GM21360 (cell line): Measurements from ENCODE around the gene HLCS.

ENCODE experiments used
- ATAC-seq: cut with Tn5 transposase; IDR thresholded peaks from one replicate; pipeline ENCODE4 v1.9.1; 2021; ENCODE audit warnings: mild to moderate bottlenecking, moderate library complexity; ENCODE audit not compliant: unreplicated experiment

HLCS gene

DNA sequence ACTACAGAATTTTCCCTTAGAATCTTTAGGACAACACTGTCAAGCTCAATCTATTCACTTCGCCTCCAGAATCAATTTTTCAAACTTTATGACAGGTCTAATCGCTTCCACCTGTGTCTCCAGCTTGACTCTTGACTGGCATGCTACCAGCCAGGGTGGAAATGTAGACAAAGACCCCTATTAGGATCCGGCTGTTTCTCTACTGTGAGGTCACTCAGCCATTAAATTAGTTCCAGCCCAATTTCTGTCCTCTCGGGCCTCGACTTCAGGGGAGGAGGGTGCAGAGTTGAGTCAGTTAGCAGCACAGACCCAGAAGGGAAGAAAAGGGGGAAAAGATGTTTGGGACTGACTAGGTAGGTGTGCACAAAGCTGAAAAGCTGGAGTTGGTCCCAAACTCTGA, 78.5 kb downstream of the HLCS start:
- ATAC-seq = no peak

DNA sequence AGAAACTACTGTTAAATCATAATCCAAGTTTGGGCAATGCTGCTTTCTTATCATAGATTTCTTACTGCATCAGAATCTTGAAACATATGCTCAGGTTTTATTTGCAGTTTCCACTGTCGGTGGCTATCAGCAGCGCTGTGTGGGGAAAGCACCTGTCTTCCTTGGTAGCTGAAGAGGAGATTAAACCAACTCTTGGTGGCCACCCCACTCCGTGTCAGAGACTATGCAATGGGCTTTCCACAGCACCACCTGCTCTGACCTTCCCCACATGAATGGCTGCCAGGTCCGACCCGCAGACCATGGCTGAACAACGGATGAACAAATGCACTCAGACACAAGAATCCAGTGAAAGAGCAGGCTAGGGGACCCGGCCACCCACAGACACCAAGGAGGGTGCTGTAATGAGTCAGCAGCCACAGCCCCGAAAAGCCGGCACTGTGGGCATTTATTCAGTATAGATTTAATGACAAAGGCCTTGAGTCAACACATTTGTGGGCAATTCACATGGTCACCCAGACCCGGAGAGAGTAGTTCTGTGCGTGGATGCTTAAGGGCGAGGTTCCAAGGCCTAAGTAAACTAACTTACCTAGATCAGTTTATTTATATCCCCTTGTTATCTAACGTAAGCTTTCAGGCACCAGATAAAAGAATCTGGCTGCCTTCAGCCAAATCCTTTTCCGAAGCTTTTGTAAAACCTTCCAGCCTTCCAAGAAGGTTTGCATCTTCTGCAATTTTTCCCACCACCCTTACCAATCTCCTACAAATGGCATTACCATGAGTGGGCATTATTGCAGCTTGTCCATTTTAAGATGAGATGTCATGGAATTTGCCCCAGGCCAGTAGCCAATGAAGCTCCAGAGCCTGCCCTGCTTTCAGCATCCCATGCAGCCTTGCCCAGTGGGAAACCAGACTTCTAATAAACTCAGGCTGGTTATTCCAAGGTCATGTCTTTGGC, 82.7 kb downstream of the HLCS start:
- no peak for ATAC-seq

DNA sequence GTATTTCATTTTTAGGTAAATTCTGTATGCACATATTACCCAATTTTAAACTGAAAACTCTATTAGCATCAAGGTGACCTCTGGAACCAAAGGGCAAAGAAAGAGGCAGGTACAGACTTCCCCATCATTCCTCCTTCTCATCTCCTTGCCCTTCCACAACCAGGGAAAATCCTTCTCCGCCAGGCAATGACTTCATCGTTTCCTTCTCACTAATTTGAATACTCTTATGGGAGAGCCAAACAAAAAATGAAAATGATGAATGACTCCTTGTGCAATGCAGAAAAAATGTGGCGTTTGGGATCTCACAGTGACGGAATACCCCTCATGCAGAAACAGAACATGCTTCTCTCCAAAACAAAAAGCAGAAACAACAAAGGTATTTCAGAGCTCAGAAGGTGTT, 83.7 kb downstream of the HLCS start:
- ATAC-seq = no peak

DNA sequence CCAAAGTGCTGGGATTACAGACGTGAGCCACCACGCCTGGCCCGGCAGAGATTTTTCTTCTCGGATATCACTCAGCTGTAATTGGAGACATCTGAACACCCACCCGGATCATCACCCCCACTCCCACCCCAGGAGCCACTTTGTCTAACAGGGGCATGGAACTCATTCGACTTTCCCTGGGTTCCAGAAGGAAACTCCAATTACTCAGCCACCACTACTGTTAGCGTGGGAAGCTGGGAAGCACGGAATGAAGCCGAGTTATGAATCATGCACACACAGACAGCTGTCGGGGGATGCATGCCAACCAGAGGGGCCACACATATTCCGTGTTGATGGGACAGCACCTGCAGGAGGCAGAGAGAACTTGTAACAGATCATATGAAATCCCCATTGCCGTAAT, 85.2 kb downstream of the HLCS start:
- no peak for ATAC-seq

DNA sequence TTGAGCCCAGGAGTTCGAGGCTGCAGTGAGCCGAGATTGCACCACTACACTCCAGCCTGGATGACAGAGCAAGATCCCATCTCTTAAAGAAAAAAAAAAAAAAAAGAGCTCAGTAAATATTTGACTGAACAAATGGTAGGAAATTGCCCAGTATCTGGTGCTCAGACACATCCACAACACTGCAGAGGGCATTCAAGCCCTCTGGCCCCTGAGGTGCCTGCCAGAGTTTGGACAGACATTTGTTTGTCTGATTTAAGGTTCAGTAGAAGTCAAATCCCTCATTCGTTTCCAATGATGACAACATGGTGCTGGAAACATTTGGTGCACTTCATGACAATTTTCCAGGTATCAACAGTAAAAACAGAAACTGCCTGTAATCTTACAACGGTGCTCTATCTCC, 86.6 kb downstream of the HLCS start:
- no peak for ATAC-seq

DNA sequence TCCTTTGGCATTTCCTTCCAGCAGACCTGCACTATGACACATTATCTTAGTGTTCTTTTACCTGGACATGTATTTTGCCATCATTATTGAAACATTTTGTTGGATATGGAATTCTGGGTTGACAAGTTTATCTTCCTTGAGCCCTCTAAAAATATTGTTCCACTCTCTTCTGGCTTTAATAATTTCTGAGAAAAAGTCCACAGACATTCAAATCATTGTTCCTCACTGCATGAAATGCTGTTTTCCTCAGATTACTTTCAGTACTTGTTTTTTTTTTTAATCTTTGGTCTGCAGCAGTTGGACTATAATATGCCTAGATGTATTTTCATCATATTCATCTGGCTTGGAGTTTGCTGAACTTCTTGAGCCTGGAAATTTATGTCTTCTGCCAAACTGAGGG, 88.7 kb downstream of the HLCS start:
- no peak for ATAC-seq

DNA sequence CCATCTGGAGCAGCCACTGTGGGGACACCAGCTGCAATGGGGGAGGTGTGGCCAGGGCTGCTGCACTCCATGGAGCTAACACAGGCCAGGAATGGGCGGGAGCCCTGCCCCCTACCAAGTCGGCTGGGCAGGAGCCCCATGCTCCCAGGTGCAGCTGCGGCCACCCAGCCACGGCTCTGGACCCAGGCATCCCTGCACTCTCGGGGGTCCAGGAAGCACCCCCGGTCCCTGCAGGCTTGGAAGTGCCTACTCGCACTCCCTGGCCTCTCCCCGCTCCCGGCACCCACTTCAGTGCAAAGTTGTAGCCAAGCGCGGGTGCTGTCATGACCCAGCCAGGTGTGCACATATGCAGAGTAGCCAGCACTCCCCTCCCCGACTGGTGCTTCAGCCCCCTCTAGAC, 91.8 kb downstream of the HLCS start:
- ATAC-seq = no peak

DNA sequence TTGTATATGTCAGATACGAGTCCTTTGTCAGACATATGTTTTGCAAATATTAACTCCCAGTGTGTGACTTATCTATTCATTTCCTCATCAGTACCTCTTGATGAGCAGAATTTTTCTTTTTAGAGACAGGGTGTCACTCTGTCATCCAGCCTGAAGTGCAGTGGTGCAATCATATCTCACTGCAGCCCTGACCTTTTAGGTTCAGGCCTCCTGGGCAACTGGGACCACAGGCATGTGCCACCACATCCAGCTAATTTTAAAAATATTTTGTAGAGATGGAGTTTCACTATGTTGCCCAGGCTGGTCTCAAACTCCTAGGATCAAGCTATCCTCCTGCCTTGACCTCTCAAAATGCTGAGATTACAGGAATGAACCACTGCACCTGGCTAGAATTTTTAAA, 93.0 kb downstream of the HLCS start:
- no peak for ATAC-seq

DNA sequence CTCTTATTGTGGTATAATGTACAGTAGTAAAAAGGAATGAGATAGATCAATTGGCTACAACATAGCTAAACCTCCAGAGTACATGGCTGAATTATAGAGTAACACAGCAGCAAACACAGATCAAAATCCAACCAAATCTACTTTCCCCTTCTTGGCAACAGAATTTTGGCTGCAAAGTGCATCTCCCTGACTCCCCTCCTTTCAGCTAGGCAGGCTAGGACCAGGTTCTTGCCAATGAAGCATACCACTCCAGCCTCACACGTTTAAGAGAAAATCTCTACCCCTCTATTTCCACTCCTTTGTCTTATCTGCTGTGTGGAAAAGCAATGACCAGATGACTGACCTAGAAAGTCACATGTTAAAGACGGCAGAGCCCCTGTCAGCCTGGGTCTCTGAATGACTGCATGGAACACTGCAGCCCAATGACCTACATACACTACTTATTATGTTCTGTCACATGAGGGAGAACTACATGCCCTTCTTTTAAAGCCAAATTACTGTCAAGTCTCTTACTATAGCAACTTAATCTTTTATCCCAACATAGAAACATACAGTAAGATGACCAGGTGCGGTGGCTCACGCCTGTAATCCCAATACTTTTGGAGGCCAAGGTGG, 99.1 kb downstream of the HLCS start:
- ATAC-seq = no peak

DNA sequence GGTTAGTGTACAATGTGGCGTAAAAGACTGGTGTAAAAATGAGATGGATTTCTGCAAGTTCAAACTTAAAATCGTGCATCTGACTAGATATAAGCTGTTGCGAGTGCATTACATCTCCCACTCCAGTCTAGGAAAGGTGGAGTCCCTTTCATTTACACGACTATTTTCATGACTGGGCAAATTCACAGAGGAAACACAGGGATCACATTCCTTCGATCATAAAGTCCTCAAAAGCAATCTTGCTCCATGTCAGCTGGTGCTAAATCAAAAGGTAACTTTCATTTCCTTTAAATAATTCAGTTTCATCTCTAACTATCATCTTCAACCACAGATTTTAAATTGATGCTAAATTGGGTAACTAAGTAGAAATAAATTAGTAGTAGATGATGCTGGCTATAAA, 100.0 kb downstream of the HLCS start:
- ATAC-seq = no peak

DNA sequence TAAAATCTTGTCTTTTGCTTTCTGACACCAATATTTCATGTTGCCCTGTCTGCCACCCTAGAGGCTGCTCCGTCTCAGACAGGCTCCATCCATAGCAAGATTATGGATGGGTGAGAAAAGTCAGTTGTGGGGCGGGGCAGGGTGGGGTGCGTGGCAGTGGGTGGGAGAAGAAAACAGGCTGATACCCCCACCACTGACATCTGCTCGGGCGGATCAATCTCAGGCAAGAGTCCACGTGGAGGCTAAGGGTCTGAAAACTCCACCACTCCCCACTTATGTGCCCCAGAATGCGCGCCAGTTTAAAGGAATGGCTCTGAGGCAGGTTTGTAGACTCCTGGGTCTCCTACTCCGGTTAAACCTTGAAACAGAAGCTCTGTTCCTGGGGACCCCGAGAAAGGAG, 101.5 kb downstream of the HLCS start:
- ATAC-seq = no peak

DNA sequence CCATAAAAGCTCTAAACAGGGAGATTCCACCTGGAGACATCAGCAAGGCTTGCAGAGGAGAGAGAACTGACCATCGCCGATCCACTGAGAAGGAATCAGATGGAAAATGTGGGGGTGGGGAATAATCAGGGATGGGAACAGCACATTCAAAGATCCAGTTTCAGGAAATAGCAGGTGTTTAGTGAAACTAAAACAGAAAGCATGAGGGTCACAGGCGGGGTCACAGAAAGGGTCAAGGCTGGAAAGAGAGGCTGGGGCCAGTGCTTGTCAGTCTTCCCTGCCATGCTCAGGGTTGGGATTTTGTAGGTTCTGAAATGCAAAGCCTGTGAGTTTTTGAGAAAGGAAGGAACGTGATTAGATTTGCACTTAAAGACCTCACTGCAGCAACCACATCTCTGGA, 103.2 kb downstream of the HLCS start:
- ATAC-seq = no peak

DNA sequence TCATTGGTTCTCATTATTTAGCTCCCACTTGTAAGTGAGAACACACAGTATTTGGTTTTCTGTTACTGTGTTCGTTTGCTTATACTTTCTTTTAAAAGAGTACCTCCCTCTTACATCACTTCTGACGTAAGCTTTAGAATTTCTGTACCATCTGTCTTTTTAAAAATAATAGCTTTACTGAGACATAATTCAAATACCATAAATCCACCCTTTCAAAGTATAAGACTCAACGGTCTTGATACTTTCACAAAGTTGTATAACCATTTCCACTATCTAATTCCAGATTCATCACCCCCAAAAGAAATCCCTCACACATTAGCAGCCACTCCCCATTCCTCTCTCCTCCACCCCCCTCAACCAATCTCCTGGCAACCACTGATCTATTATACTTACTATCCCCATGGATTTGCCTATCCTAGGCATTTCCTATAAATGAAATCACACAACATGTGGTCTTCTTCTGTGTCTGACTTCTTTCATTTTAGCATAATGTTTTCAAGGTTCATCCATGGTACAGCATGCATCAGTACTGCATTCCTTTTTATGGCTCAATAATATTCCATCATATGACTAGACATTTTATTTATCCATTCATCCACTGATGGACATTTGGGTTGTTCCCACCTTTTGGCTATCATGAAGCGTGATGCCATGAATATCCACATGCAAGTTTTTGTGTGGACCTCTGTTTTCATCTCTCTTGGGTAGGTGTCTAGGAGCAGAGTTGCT, 104.7 kb downstream of the HLCS start:
- no peak for ATAC-seq

DNA sequence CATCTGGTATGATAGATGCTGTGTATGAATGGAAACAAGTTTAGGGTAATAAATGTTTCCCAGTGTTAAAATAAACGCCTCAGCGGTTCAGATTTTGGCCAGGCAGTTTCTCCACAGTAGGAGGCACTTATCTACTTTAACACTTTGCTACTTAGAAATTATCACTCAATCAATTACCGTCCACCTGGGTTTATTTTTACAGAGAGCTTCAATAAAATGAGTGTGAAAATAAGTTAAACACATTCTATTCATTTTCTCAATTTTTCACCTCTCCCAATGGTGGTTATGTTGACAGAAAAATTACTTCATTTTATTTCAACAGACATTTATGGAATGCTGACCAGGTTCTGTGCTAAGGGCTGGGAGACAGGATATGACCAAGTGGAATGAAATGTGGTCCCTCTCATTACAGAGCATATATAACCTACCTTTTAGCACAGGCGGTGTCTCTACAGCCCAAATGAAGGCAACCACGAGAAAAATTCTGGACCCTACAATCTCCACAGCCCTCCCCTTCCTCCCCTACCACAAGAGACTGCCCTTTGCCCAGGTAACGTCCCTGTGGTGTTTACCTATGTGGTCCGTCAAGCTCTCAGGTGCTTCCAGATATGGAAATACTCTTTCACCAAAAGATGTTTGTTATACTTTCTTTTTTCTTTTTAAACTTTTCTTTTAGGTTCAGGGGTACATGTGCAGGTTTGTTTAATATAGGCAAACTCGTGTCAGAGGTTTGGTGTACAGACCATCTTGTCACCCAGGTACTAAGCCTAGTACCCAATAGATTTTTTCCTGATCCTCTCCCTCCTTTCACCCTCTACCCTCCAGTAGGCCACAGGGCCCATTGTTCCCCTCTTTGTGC, 105.5 kb downstream of the HLCS start:
- no peak for ATAC-seq

DNA sequence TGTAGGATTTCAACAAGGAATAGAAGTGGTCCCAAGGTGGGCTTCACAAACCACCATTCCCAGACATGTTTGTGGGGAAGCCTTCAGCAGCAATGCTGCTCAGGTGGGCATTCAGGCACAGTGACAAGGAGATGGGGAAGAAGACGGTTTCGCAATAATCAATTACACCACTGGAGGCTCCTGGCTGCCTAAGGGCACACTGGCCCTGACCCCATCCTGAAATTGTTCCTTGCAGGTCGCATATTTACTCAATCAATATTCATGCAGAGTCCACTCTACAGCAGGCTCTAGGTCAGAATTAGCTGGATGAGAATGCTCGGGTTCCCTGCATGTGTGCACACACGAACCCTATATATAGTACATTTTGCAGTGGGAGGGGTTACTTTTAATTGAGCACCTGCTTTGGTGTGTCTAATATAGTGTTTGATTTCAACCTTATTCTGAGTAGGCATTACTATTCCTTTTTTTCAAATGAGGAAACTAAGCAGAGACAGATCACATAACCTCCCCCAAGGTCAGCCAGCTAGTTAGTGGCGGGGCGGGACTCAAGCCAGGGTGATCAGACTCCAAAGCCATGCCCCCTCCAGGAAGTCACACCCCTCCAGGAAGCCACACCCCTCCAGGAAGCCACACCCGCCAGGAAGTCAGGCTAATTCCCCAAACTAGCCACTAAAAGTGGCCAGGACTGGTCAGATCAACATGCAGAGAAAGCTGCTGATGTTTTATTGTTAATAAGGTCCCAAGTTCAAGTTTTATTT, 106.5 kb downstream of the HLCS start:
- ATAC-seq = peak; percentile 70

DNA sequence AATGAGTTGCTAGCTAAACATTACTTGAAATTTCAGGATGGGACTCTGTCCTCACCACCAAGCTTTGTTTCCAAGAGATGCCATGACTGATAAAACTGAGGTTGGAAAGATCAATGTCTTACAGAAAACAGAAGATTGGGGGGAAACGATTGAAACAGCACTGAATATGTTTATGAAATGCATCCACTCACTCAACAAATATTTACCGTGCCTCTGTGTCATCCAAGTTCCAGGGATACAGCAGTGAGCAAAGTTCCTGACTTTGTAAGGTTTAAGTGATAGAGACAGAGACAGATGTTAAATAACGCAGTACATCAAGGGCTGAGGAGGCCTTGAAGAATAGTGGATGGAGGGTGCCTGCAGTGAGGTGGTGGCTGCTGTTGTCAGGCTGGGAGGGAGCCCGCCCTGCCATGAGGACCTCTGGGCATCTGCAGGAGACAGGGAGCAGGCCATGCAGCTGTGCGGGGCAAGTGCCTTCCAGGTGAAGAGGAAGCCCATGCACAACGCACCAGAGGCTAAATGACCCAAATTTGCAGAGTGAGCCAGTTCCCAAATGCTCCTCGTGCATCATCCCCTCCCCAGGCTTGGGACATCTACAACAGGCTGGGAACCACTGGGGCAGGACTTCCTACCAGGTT, 108.0 kb downstream of the HLCS start:
- no peak for ATAC-seq

DNA sequence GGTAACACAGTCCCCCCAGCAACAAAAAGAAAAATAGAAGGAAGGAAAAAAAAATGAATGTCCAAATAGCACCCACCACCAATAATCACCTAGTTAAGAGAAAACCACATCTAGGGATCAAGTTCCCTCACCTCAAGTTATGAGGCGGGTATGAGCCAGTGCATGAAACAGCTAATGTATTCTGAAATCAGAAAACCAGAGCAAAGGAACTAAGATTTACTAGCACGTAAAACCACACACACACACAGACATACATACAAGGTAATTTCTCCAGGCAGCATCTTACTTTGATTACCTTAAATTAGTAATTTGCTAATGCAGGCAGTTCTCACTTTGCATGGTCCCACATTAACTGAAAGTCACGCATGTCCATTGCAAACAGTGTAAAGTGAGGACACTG, 109.8 kb downstream of the HLCS start:
- ATAC-seq = no peak

DNA sequence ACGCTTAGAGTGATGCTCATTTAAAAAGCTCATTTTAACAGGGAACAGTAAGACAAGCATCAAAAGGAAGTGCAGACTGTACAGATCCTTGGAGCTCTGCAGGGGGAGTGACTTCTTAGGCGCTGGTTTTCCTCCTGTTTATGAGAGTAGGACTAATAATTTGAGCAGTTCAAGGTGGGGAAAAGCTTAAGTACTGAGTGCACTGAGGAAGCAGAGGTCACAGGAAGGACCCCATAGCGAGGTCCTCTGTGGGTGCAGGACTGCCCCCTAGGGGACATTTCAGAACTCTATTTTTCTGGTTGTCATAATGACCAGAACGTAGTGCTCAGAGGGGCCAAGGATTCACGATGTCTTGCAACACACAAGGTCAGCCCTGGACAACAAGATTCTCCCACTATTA, 112.1 kb downstream of the HLCS start:
- no peak for ATAC-seq

DNA sequence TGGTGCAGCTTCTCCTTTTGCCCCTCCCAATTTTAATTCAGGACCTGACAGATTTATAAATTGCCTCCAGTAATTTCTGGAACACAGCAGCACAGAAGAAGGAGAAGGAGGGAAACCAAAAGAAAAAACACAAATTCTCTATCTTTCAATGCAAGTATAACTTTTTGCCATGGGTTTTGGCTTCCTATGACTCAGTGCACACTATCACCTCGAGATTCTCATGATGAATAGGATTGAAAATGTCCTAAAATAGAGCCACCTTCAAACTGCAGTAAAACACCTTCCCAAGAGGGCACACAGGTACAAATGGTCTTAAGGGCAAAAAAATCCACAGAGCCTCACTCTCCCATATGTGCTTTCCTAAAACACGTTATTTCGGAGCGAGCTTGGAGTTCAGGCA, 113.6 kb downstream of the HLCS start:
- no peak for ATAC-seq

DNA sequence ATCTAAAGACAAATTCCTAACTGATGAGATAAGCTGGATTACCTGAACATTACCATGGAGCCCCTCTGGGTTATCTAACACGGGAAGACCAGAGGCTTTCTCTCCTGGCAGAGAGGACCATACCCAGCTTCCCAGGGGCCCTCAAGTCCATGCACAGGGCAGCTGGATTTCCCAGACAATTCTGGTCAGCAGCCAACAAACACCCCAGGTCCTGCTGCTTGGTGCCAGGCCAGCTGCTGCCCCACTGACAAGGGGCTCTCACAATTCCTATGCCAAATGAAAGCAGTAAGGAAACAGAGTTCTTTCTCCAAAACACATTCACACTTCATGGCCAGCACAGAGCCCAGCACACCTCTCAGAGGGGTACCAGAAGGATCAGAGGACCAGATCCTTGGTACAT, 114.2 kb downstream of the HLCS start:
- ATAC-seq = no peak
